ENCODE measurements around the gene MOV10L1. TPM values are rescaled to one million over a fixed set of nuclear protein-coding genes. Genes with fewer than 3 reads are reported as not detected.

MOV10L1 gene
- total and polyA plus RNA-seq, 12 donors, result 0.16 to 0.42 (median 0.26) TPM; not detected in 8

- ATAC-seq, result no peak
- no peak for DNase-seq
- peaks cover 0 to 24% (median 3%) of the 10 kb centered on the region in 11 donors for H3K9me3 ChIP-seq
- intact Hi-C loops (cut with DNase I), result no loop called here
- H3K4me3 ChIP-seq, result no peak overlapping the region
- TF ChIP-seq, protein P1, sequence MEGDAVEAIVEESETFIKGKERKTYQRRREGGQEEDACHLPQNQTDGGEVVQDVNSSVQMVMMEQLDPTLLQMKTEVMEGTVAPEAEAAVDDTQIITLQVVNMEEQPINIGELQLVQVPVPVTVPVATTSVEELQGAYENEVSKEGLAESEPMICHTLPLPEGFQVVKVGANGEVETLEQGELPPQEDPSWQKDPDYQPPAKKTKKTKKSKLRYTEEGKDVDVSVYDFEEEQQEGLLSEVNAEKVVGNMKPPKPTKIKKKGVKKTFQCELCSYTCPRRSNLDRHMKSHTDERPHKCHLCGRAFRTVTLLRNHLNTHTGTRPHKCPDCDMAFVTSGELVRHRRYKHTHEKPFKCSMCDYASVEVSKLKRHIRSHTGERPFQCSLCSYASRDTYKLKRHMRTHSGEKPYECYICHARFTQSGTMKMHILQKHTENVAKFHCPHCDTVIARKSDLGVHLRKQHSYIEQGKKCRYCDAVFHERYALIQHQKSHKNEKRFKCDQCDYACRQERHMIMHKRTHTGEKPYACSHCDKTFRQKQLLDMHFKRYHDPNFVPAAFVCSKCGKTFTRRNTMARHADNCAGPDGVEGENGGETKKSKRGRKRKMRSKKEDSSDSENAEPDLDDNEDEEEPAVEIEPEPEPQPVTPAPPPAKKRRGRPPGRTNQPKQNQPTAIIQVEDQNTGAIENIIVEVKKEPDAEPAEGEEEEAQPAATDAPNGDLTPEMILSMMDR (IDR thresholded peaks at IDR 0.05), result no peak
- no peaks in the 10 kb centered on the region for H3K36me3 ChIP-seq
- H3K27me3 ChIP-seq, result peaks cover 0 to 17% (median 7%) of the 10 kb centered on the region in 7 donors
- H3K4me1 ChIP-seq, result peaks cover 0 to 28% (median 20%) of the 10 kb centered on the region in 9 donors
- H3K27ac ChIP-seq, result no peak overlapping the region
- 80% methylated on average over 11 of the region's 11 CpGs for WGBS, 2 donors
Measured at GRCh38 chr22:50121202-50121740, 31.5 kb downstream of the MOV10L1 start.

DNA sequence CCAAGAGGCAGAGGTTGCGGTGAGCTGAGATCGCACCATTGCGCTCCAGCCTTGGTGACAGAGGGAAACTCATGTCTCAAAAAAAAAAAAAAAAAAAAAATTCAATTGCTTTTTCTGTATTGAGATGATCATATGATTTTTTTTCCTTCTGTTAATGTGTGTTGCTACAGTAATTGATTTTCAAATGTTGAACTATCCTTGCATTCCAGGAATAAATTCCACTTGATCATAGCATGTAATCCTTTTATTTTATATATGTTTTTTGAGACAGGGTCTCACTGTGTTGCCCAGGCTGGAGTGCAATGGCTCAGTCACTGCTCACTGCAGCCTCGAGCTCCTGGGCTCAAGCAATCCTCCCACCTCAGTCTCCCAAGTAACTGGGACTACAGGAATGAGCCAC is 33.3 kb downstream of the MOV10L1 start:
- no peaks in the 10 kb centered on the region for H3K36me3 ChIP-seq
- intact Hi-C loops (cut with DNase I), result no loop called here
- H3K4me3 ChIP-seq, result no peak overlapping the region
- no peak for DNase-seq
- no peak for ATAC-seq
- TF ChIP-seq, protein P1 (IDR thresholded peaks at IDR 0.05), result no peak
- 91 to 93% methylated on average over 4 of the region's 4 CpGs for WGBS, 2 donors
- no peak overlapping the region for H3K27ac ChIP-seq
- H3K4me1 ChIP-seq, result peaks cover 0 to 28% (median 19%) of the 10 kb centered on the region in 9 donors
- peaks cover 0 to 24% (median 3%) of the 10 kb centered on the region in 11 donors for H3K9me3 ChIP-seq
- peaks cover 0 to 5% (median under 1%) of the 10 kb centered on the region in 7 donors for H3K27me3 ChIP-seq

DNA sequence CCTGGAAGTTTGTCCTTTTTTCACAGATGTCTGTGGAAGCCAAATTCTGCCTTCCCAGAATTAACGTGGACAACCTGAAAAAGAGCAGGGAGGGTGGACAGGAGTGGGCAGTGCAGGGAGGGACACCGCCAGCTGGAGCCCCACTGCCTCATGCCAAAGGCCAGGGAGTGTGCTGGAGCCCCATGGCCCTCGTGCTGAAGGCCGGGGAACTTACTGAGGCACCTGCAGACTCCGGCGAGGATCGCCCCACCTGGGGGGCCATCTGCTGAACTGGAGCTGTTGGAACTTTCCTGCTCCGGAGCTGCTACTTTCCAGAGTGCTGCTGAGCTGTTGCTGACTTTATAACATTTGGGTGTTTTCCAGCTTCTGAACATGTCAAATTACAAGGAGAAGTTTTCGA is 35.2 kb downstream of the MOV10L1 start:
- peaks cover 0 to 15% (median 0%) of the 10 kb centered on the region in 7 donors for H3K27me3 ChIP-seq
- WGBS, 2 donors, result 82 to 84% methylated on average over 9 of the region's 9 CpGs
- H3K4me3 ChIP-seq, result no peak overlapping the region
- H3K9me3 ChIP-seq, result peaks cover 0 to 24% (median 3%) of the 10 kb centered on the region in 11 donors
- H3K27ac ChIP-seq, result no peak overlapping the region
- TF ChIP-seq, protein P1 (IDR thresholded peaks at IDR 0.05), result no peak
- DNase-seq, result no peak
- no peaks in the 10 kb centered on the region for H3K36me3 ChIP-seq
- no peak for ATAC-seq
- intact Hi-C loops (cut with DNase I), result no loop called here
- H3K4me1 ChIP-seq, result peaks cover 0 to 12% (median 2%) of the 10 kb centered on the region in 9 donors

DNA sequence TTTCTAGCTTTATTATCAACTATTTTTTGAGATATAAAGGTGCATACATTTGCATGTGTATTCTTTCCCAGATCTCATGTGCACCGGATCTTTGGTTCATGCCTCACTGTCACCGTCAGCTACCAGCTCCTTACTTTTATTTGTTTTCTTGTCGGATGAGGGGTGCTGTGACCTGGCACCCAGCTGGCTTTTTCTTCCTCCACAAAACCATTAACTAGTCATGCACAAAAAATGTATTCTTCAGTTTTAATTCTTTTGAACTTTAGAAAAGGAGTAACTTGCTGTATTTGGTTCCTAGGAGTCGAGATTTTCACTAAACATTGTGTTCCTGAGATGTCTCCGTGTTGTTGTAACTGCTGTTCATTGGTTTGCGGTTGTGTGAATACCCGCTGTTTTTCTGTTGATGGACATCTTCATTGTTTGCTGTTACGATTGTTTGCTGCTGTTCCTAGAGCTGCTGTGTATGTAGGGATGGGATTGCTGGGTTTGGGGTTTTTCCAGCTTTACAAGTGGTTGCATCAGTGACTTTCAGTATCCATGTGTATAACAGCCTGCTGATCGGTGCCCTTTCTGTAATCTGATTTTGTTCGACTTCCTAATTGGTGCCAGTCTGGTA is 39.4 kb downstream of the MOV10L1 start:
- 88 to 89% methylated on average over 10 of the region's 10 CpGs for WGBS, 2 donors
- Histone ChIP-seq H3K27me3 (peaks cover 0 to 23% (median 8%) of the 10 kb centered on the region in 7 donors), H3K9me3 (peaks cover 0 to 3% (median 0%) of the 10 kb centered on the region in 11 donors)

More for the DNA sequence above, 39.4 kb downstream of the MOV10L1 start:
- TF ChIP-seq, protein P1 (IDR thresholded peaks at IDR 0.05), result no peak
- intact Hi-C loops (cut with DNase I), result no loop called here
- Histone ChIP-seq H3K36me3 (no peaks in the 10 kb centered on the region), H3K27ac (no peak overlapping the region), H3K4me3 (no peak overlapping the region), H3K4me1 (no peaks in the 10 kb centered on the region)
- no peak for ATAC-seq
- DNase-seq, result no peak

Data from heart right ventricle (tissue), 16 donors.